ENCODE results near the gene STX3.

DNA sequence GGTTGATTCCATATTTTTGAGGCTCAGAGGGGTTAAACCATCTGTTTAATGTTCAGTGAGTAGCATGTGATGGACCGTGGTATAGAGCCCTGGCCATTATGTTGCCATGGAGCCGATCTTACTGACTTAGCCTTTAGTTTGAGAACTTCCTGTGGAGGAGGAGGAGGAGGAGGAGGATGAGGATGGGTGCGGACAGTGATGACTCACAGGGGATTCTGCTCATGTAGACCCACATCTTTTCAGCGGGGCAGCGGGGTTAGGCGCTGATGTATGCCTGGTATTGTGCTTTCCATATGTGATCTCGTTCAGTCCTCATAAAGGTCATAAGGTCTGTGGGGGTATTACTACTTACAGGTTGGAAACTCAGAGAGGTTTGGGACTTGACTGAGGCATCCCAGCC is 13.9 kb downstream of the STX3 start:
- TF ChIP-seq, protein P1, sequence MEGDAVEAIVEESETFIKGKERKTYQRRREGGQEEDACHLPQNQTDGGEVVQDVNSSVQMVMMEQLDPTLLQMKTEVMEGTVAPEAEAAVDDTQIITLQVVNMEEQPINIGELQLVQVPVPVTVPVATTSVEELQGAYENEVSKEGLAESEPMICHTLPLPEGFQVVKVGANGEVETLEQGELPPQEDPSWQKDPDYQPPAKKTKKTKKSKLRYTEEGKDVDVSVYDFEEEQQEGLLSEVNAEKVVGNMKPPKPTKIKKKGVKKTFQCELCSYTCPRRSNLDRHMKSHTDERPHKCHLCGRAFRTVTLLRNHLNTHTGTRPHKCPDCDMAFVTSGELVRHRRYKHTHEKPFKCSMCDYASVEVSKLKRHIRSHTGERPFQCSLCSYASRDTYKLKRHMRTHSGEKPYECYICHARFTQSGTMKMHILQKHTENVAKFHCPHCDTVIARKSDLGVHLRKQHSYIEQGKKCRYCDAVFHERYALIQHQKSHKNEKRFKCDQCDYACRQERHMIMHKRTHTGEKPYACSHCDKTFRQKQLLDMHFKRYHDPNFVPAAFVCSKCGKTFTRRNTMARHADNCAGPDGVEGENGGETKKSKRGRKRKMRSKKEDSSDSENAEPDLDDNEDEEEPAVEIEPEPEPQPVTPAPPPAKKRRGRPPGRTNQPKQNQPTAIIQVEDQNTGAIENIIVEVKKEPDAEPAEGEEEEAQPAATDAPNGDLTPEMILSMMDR (IDR thresholded peaks at IDR 0.05), result no peak
- TF ChIP-seq POLR2A (IDR thresholded peaks at IDR 0.05) (no peak), EP300 (IDR thresholded peaks at IDR 0.05) (no peak), POLR2AphosphoS5 (IDR thresholded peaks at IDR 0.05) (no peak)

All from gastroesophageal sphincter (tissue), 3 donors.